IMR-90 (cell line): ENCODE results near the gene DYSF. TPM values are rescaled to one million over a fixed set of nuclear protein-coding genes. Genes with fewer than 3 reads are reported as not detected.

Experiments used
- ATAC-seq: fragments of 200-7000 bp; cut with Tn5 transposase; 2 replicates; pipeline ENCODE4 v1.9.1; 2020; ENCODE audit warnings: low read depth, mild to moderate bottlenecking, moderate library complexity
- BruUV-seq: library from RNA; stranded (reverse); fragments of 400-500 nt; replicated peaks from 2 replicates; lab custom pipeline; 2021; lab: Mats Ljungman, UMichigan
- CTCF ChIA-PET: fragments of 300-600 bp; formaldehyde crosslinking; extraction: SDS; loops from one replicate; lab custom pipeline; 2021; ENCODE audit warnings: antibody characterized with exemption; lab: Yijun Ruan, JAX
- POLR2A ChIA-PET: fragments of 300-600 bp; sonication (Branson Sonifier 250); formaldehyde crosslinking; loops from one replicate; lab custom pipeline; 2022; ENCODE audit warnings: antibody characterized with exemption; ENCODE audit not compliant: unreplicated experiment; lab: Charles Lee
- DNase-seq: peaks from one replicate; pipeline ENCODE4 v3.0.0; 2013
- H2AFZ ChIP-seq: replicated peaks from 2 replicates; pipeline ENCODE3; 2013; ENCODE audit warnings: low read length, mild to moderate bottlenecking; ENCODE audit not compliant: poor library complexity
- H2AK5ac ChIP-seq: 2 replicates; pipeline ENCODE4 v1.6.1; 2013; ENCODE audit warnings: low read depth, low read length, inconsistent platforms
- H2AK9ac ChIP-seq: replicated peaks from 2 replicates; pipeline ENCODE3; 2013; ENCODE audit warnings: mild to moderate bottlenecking, low read depth, low read length, moderate library complexity; ENCODE audit not compliant: poor library complexity
- H2BK120ac ChIP-seq: 2 replicates; pipeline ENCODE4 v1.6.1; 2013; ENCODE audit warnings: low read depth, low read length, inconsistent platforms
- H2BK15ac ChIP-seq: 3 replicates; pipeline ENCODE4 v1.6.1; 2013; ENCODE audit warnings: low read depth, low read length, inconsistent platforms
- H2BK20ac ChIP-seq: 2 replicates; pipeline ENCODE4 v1.6.1; 2013; ENCODE audit warnings: low read depth, mild to moderate bottlenecking, inconsistent platforms, low read length, moderate library complexity
- H2BK5ac ChIP-seq: 2 replicates; pipeline ENCODE4 v1.6.1; 2013; ENCODE audit warnings: mild to moderate bottlenecking, low read depth, low read length, inconsistent platforms; ENCODE audit not compliant: poor library complexity, severe bottlenecking
- H3K14ac ChIP-seq: replicated peaks from 2 replicates; pipeline ENCODE4 v1.6.1; 2013; ENCODE audit warnings: low read depth, low read length, inconsistent platforms
- H3K18ac ChIP-seq: 2 replicates; pipeline ENCODE4 v1.6.1; 2013; ENCODE audit warnings: low read depth, low read length, control low read depth
- H3K23ac ChIP-seq: 2 replicates; pipeline ENCODE4 v1.6.1; 2013; ENCODE audit warnings: low read depth, low read length, inconsistent platforms
- H3K27ac ChIP-seq: 2 replicates; pipeline ENCODE4 v1.5.1; 2013; ENCODE audit warnings: mild to moderate bottlenecking, control low read depth, low read length; ENCODE audit not compliant: insufficient read depth
- H3K27me3 ChIP-seq: 2 replicates; pipeline ENCODE4 v1.6.1; 2013; ENCODE audit warnings: low read length; ENCODE audit not compliant: control insufficient read depth, insufficient read depth
- H3K36me3 ChIP-seq: 2 replicates; pipeline ENCODE4 v1.6.1; 2013; ENCODE audit warnings: low read length, mixed read lengths; ENCODE audit not compliant: control insufficient read depth, insufficient read depth
- H3K4ac ChIP-seq: 2 replicates; pipeline ENCODE4 v1.6.1; 2013; ENCODE audit warnings: low read depth, low read length, inconsistent platforms
- H3K4me1 ChIP-seq: 2 replicates; pipeline ENCODE4 v1.6.1; 2013; ENCODE audit warnings: low read length, mixed read lengths; ENCODE audit not compliant: control insufficient read depth, insufficient read depth
- H3K4me2 ChIP-seq: 2 replicates; pipeline ENCODE4 v1.6.1; 2013; ENCODE audit warnings: low read depth, mild to moderate bottlenecking, control low read depth, low read length, moderate library complexity
- H3K4me3 ChIP-seq: 2 replicates; pipeline ENCODE4 v1.5.1; 2013; ENCODE audit warnings: low read depth, mild to moderate bottlenecking, control low read depth, low read length, moderate library complexity; ENCODE audit not compliant: insufficient read depth
- H3K56ac ChIP-seq: 2 replicates; pipeline ENCODE4 v1.6.1; 2013; ENCODE audit warnings: low read length, inconsistent platforms; ENCODE audit not compliant: insufficient read depth; ENCODE audit errors: extremely low read depth
- H3K79me1 ChIP-seq, 2 experiments: 2 replicates each; pipeline ENCODE4 v1.6.1; 2013; ENCODE audit warnings: low read length in 2 of 2, inconsistent platforms in 1 of 2, low read depth in 1 of 2
- H3K9ac ChIP-seq: 2 replicates; pipeline ENCODE4 v1.6.1; 2013; ENCODE audit warnings: low read depth, low read length, control low read depth
- H3K9me1 ChIP-seq: 2 replicates; pipeline ENCODE4 v1.6.1; 2013; ENCODE audit warnings: low read length, inconsistent platforms; ENCODE audit not compliant: insufficient read depth
- H3K9me3 ChIP-seq: 2 replicates; pipeline ENCODE4 v1.6.1; 2013; ENCODE audit warnings: low read length; ENCODE audit not compliant: control insufficient read depth, insufficient read depth
- H4K20me1 ChIP-seq: 2 replicates; pipeline ENCODE4 v1.6.1; 2013; ENCODE audit warnings: low read length, inconsistent platforms; ENCODE audit not compliant: insufficient read depth
- H4K5ac ChIP-seq: 2 replicates; pipeline ENCODE4 v1.6.1; 2013; ENCODE audit warnings: mild to moderate bottlenecking, low read depth, low read length, control low read depth
- H4K8ac ChIP-seq, 2 experiments: 2 replicates each; pipeline ENCODE4 v1.6.1; 2013; ENCODE audit warnings: low read depth in 2 of 2, low read length in 2 of 2, control low read depth in 1 of 2, inconsistent platforms in 1 of 2
- H4K91ac ChIP-seq: 2 replicates; pipeline ENCODE4 v1.6.1; 2013; ENCODE audit warnings: low read depth, low read length, inconsistent platforms; ENCODE audit not compliant: insufficient read depth
- BHLHE40 ChIP-seq: fragments of 150-350 bp; IDR thresholded peaks from 2 replicates; pipeline ENCODE4 v1.6.1; 2016; ENCODE audit warnings: mild to moderate bottlenecking, low read depth, low read length
- MAZ ChIP-seq: IDR thresholded peaks from 2 replicates; pipeline ENCODE4 v1.6.1; 2012; ENCODE audit warnings: low read depth, mild to moderate bottlenecking, low read length, improper control_type of control experiment, moderate library complexity, borderline replicate concordance
- MXI1 ChIP-seq: IDR thresholded peaks from 2 replicates; pipeline ENCODE4 v1.6.1; 2012; ENCODE audit warnings: low read depth, mild to moderate bottlenecking, low read length, moderate library complexity, borderline replicate concordance
- RAD21 ChIP-seq: IDR thresholded peaks from 2 replicates; pipeline ENCODE4 v1.6.1; 2012; ENCODE audit warnings: low read length, improper control_type of control experiment
- RCOR1 ChIP-seq: IDR thresholded peaks from 2 replicates; pipeline ENCODE4 v1.6.1; 2012; ENCODE audit warnings: mild to moderate bottlenecking, low read length, improper control_type of control experiment; ENCODE audit not compliant: insufficient replicate concordance
- RFX5 ChIP-seq: IDR thresholded peaks from 2 replicates; pipeline ENCODE4 v1.8.0; 2012; ENCODE audit warnings: low read depth, mild to moderate bottlenecking, low read length, moderate library complexity
- SMC3 ChIP-seq: fragments of 150-350 bp; IDR thresholded peaks from 2 replicates; pipeline ENCODE4 v1.6.1; 2016; ENCODE audit warnings: low read depth, mild to moderate bottlenecking, antibody characterized with exemption, low read length, moderate library complexity
- WGBS, 2 experiments: methylation state at CpG; one replicate each; pipeline versions ENCODE4 v1.1.5 to v1.1.7; 2013; ENCODE audit warnings: missing lambda C conversion rate in 2 of 2; ENCODE audit not compliant: insufficient read length in 1 of 2; ENCODE audit errors: extremely low coverage in 2 of 2; 5-methylcytosine and 5-hydroxymethylcytosine counted together
- dilution Hi-C: fragments of 300-500 bp; cut with HindIII; formaldehyde crosslinking; loops from one replicate; pipeline ENCODE4 v1.14.3; 2018; ENCODE audit warnings: low sequenced_read_pairs; ENCODE audit not compliant: unreplicated experiment
- in situ Hi-C: fragments of 300-500 bp; cut with MboI; formaldehyde crosslinking; loops from 3 replicates; pipeline ENCODE4 v1.14.3; 2019; ENCODE audit warnings: low sequenced_read_pairs, inconsistent platforms, mixed read lengths
- intact Hi-C: fragments of 100-400 bp; cut with micrococcal nuclease; formaldehyde crosslinking; loops from 2 replicates; pipeline ENCODE4 v1.10.0; 2022
- polyA plus RNA-seq, 3 experiments: library from polyadenylated mRNA; depleted of rRNA; stranded (reverse); fragments of >200 nt; gene quantifications; 2 replicates each; pipeline ENCODE4 v1.2.3, GENCODE V29; 2012; ENCODE audit warnings: low replicate concordance in 1 of 3
- total RNA-seq: library from RNA; depleted of rRNA; stranded (reverse); fragments of >200 nt; gene quantifications from 2 replicates; pipeline ENCODE4 v1.2.3, GENCODE V29; 2012
- TF ChIP-seq, protein P1 (sequence below): conservative IDR thresholded peaks from 2 replicates; pipeline ENCODE4 v1.5.1; 2012; ENCODE audit warnings: mild to moderate bottlenecking, low read depth, low read length, improper control_type of control experiment

The DYSF gene
- total and polyA plus RNA-seq, 2 of the 4 experiments (the other 2 are of a cell fraction): 0.09 to 0.18 TPM

GRCh38 chr2:71510196-71510807 is 56.9 kb downstream of the DYSF start:
- H3K4me1 ChIP-seq: no peaks in the 10 kb centered on the region
- H2AK9ac ChIP-seq: peak overlapping the region; percentile 52
- BruUV-seq: no TSS peak
- no peak overlapping the region for H3K14ac ChIP-seq
- no peaks in the 10 kb centered on the region for H3K9me1 ChIP-seq
- dilution Hi-C loops: no loop called here
- no peaks in the 10 kb centered on the region for H3K9me3 ChIP-seq
- peaks cover 32% of the 10 kb centered on the region for H3K27me3 ChIP-seq
- H3K23ac ChIP-seq: no peak overlapping the region
- ChIA-PET POLR2A (interaction anchor here (1.3 kb wide), 1 partner anchor 211 kb away, joined by 7 read pairs; no protein-coding TSS in a partner anchor), CTCF (interaction anchor here (0.6 to 5.5 kb wide), 12 partner anchors 12 to 821 kb away, joined by 3 to 69 read pairs (median 3); partner anchors contain the start of gene ZNF638)
- H2AK5ac ChIP-seq: no peak overlapping the region
- TF ChIP-seq BHLHE40 (no peak), RCOR1 (no peak), RFX5 (no peak), MAZ (no peak; the same call in 1 of the 2 replicates), MXI1 (no peak), RAD21 (peak; percentile 91), SMC3 (peak; percentile 93)
- TF ChIP-seq, protein P1, sequence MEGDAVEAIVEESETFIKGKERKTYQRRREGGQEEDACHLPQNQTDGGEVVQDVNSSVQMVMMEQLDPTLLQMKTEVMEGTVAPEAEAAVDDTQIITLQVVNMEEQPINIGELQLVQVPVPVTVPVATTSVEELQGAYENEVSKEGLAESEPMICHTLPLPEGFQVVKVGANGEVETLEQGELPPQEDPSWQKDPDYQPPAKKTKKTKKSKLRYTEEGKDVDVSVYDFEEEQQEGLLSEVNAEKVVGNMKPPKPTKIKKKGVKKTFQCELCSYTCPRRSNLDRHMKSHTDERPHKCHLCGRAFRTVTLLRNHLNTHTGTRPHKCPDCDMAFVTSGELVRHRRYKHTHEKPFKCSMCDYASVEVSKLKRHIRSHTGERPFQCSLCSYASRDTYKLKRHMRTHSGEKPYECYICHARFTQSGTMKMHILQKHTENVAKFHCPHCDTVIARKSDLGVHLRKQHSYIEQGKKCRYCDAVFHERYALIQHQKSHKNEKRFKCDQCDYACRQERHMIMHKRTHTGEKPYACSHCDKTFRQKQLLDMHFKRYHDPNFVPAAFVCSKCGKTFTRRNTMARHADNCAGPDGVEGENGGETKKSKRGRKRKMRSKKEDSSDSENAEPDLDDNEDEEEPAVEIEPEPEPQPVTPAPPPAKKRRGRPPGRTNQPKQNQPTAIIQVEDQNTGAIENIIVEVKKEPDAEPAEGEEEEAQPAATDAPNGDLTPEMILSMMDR: peak; percentile 85
- in situ Hi-C loops: loop anchor here (5.0 kb wide), 1 partner anchor 213 kb away; no protein-coding TSS in a partner anchor
- H3K4ac ChIP-seq: no peak overlapping the region
- no peak overlapping the region for H2BK5ac ChIP-seq
- ATAC-seq (peak; percentile 89), DNase-seq (peak; percentile 48)
- intact Hi-C loops: loop anchor here (1.0 to 5.0 kb wide), 4 partner anchors 50 to 353 kb away; no protein-coding TSS in a partner anchor
- H3K4me2 ChIP-seq: no peak overlapping the region
- H3K27ac ChIP-seq: no peak overlapping the region
- H4K8ac ChIP-seq: no peak overlapping the region
- H4K20me1 ChIP-seq: 0 out of 2 replicates have a peak, but pooled peaks cover 4% of the 10 kb centered on the region
- WGBS, 2 experiments: 43% methylated on average over 2 of the region's 6 CpGs; no CpG with 5 or more reads in 1 of the 2 experiments
- H2BK15ac ChIP-seq: no peak overlapping the region
- H4K5ac ChIP-seq: no peak overlapping the region
- H4K91ac ChIP-seq: no peak overlapping the region
- H2AFZ ChIP-seq: peak overlapping the region; percentile 39
- H2BK20ac ChIP-seq: no peak overlapping the region
- no peak overlapping the region for H3K18ac ChIP-seq
- H3K4me3 ChIP-seq: no peak overlapping the region
- H3K36me3 ChIP-seq: no peaks in the 10 kb centered on the region
- H3K9ac ChIP-seq: no peak overlapping the region
- H2BK120ac ChIP-seq: no peak overlapping the region
- no peak overlapping the region for H3K56ac ChIP-seq
- H3K79me1 ChIP-seq: no peaks in the 10 kb centered on the region
